A673 (cell line): ENCODE measurements around the gene SLC26A2.
A peak's percentile ranks its signal among the peaks of the same experiment; 100 is the strongest.

Experiments
- CTCF ChIP-seq: fragments of 300-800, 200-600 bp; sonication (generic); conservative IDR thresholded peaks from 2 replicates; pipeline ENCODE4 v1.5.1; 2017; ENCODE audit warnings: low read depth, mild to moderate bottlenecking, antibody characterized with exemption, low read length, moderate library complexity, mixed read lengths
- EZH2 ChIP-seq: fragments of 200-600 bp; sonication (generic); IDR thresholded peaks from 2 replicates; pipeline ENCODE4 v1.6.1; 2017; ENCODE audit warnings: borderline replicate concordance, low read depth, mild to moderate bottlenecking, mixed read lengths, antibody characterized with exemption, low read length; ENCODE audit not compliant: poor library complexity, severe bottlenecking

DNA sequence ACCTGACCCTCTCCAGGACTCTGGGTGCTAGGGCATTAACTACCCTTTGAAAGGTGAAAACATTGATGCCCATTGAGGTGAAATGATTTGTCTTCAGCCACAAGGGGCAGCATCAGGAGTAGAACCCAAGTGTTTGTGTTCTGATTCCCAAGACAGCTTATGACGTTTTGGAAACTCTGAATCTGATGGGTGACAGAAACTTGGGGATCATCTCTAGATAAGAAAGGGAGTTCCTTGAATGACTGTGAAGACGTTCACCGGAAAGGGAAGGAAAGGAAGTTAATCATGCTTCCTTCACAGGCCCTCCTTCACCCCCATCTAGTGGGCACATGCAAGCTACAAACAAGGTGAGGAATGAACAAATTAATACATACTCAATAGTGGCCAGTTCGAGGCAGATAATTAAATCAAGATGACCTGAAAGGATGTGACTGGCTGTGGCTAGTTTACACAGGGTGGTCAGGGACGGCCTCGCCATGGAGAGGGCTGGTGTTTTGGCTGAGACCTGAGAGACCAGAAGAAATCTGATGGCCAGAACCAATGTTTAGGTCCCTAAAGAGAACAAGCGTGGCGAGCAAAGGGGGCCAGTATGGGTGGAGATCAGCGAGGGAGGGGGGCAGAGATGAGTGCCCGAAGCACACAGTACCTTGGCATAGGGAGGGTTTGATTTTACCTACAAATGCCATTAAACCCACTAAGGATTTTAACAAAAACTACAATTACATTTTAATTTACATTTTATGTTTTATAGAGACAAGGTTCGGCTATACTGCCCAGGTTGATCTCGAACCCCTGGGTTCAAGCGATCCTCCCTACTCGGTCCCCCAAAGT, 937 bp upstream of the SLC26A2 start:
- peak; percentile 77 for TF ChIP-seq CTCF
- no peak for TF ChIP-seq EZH2
